Raji (cell line): ENCODE measurements around the gene NCKAP5.

ENCODE experiments used
- POLR2A ChIP-seq: IDR thresholded peaks from 2 replicates; pipeline ENCODE4 v1.6.1; 2011; ENCODE audit warnings: low read depth, low read length, control low read depth; ENCODE audit not compliant: insufficient read depth

NCKAP5 gene

GRCh38 chr2:132857319-132857718 lies 710.9 kb downstream of the NCKAP5 start:
- TF ChIP-seq POLR2A, result no peak

DNA sequence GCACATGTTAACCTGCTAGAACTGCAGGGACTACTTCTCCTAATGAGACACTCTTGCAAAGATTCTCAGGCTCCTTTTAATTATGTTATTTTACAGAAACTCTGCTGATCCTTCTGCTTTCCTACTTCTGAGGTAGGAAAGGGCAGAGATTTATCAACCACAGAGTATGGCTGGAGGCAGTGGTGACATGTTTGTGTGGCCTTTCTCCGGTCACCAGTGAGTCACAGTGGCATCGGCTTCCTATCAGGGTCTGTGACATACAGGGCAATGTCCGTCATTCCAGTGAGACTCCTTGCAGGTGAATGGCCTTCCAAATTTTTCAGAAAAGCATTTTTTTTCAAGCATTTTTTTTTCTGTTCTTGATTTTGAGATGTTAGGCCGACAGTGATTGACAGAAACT lies 717.6 kb downstream of the NCKAP5 start:
- no peak for TF ChIP-seq POLR2A

GRCh38 chr2:132849118-132849517 lies 719.1 kb downstream of the NCKAP5 start:
- no peak for TF ChIP-seq POLR2A

GRCh38 chr2:132845339-132845738 lies 722.9 kb downstream of the NCKAP5 start:
- TF ChIP-seq POLR2A, result no peak

DNA sequence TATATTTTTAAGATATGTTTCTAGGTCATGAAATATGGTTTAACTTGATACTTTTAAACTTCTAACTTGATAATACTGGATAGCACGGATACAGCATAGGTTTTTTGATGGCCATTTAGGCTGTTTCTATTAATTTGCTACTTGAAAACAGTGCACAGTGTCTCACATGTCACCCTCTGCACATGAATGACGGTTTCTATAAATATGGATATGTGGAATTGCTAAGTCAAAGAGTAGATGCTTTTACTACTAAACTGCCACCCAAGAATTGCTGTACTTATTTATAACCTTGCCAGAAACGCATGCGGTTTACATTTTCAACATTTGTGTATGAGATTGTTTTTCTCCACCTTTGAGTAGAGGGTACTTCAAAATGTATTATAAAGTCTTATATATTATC lies 723.7 kb downstream of the NCKAP5 start:
- no peak for TF ChIP-seq POLR2A

DNA sequence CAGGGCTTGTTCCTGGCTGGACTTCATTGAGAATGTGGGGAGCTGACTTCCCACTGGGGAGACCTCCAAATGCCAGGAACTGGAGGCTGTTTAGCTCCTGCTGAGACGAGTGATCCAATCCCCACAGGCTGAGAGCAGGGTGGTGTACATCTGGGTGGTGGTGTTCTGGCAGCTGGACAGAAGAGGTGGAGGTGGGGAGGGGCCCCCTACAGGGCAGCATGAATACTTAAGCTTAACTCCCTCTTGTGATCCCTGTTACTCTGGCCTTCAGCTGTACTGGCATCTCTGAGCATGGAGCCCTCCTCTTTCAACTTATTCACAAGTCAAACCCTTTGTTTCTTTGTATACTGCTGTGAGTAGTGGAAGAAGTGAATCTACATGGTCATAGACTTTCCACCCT lies 730.5 kb downstream of the NCKAP5 start:
- TF ChIP-seq POLR2A, result no peak

DNA sequence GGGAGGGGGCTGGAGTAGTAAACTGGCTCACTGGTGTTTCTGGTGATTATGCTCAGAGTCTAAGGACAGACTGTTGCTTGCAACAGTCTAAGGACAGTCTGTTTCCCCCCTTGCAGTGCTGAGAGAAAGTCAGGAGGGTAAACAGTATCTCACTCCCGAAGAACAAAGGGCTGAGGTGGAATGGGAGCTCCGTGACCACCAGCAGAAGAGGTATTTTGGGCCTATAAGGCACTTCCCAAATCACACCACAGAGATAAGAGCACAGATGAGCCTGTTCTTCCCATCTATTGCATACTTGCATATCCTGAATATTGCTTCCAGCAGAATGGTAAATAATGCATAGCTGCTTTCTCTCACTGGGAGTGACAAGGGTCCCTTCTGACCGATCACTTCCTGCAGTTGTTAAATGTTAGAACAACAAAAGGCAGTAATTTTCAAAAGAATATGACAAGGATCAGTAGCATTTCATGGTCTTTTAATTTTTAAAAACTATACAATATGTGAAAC lies 737.9 kb downstream of the NCKAP5 start:
- TF ChIP-seq POLR2A, result no peak

GRCh38 chr2:132825601-132826000 lies 742.7 kb downstream of the NCKAP5 start:
- no peak for TF ChIP-seq POLR2A

- TF ChIP-seq POLR2A, result no peak
Measured at GRCh38 chr2:132824716-132825115, 743.5 kb downstream of the NCKAP5 start.

DNA sequence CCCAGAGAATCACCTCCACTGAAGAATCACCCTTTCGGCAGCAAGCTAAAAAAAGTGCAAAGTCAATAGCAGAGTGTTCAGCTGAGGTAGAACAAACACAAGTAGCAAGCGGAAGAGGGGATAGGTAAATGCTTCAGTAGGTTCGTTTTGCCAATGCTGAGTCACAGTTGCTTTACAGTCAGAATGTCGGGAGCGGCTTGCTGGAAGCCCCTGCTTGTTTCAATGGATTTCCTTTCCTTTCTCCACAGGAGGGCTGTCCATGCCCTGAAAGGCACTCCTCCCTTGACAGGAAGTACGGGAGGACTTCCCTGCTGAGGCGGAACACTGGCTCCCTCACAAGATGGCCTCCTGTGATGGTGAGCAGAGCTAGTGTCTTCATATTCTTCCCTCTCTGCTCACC lies 752.0 kb downstream of the NCKAP5 start:
- no peak for TF ChIP-seq POLR2A

- TF ChIP-seq POLR2A, result no peak
Measured at GRCh38 chr2:132815516-132815915, 752.7 kb downstream of the NCKAP5 start.

GRCh38 chr2:132814651-132815050 lies 753.6 kb downstream of the NCKAP5 start:
- TF ChIP-seq POLR2A, result no peak

GRCh38 chr2:132813422-132813821 lies 754.8 kb downstream of the NCKAP5 start:
- TF ChIP-seq POLR2A, result no peak

- TF ChIP-seq POLR2A, result no peak
Measured at GRCh38 chr2:132811148-132811915, 756.9 kb downstream of the NCKAP5 start.

DNA sequence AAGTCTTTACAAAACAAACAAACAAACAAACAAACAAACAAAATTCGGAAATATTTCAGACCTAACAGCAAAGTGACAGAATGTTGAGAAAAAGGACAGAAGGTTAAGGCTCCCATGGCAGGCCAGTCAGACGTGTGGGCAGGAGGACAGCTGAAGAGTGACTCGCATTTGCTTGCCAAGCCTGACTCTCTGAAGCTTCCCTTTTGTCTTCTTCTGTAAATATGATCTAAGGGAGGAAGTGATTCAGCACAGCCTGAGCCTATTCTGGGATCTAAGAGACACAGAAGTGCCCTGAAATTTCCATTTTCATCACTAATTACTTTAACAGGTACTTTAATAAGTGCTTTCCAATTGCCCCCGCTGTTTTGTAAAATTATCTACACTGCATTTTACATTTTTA lies 764.2 kb downstream of the NCKAP5 start:
- no peak for TF ChIP-seq POLR2A

GRCh38 chr2:132798341-132798740 lies 769.9 kb downstream of the NCKAP5 start:
- no peak for TF ChIP-seq POLR2A

GRCh38 chr2:132797556-132797955 lies 770.7 kb downstream of the NCKAP5 start:
- TF ChIP-seq POLR2A, result no peak
